Measurements from ENCODE around the gene THSD4.

DNA sequence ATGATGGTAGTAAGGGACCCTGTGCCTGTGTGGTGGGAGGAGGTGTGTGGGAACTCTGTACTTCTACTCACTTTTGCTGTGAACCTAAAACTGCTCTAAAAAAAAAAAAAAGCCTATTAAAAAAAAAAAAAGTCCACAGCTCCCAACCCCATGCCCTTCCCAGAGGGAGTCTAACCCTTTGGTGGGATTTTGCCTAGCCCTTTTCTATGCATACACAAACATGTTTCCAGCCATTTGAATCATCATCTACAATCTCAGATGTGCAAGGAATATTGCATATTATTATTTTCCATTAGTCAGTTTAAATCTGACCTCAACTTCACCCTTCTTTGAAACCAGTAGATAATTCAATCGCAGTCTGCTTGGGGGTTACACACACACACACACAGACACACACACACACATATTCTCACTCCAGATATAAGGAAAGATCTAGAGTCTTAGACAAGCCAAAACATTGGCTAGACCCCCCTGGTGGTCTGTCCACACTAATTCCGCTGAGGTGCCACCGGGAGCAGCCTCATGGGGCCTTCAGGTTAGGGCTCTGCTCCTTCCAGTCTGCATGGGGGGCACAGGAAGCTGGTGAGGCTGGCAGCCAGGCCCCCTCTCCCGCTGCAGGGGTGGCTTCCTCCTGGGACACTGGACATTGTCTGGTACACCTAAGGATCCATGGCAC, 619.6 kb downstream of the THSD4 start:
- TF ChIP-seq POLR2A (IDR thresholded peaks at IDR 0.05): no peak
- no peak for TF ChIP-seq CTCF (IDR thresholded peaks at IDR 0.05)
